Sigmoid colon (tissue), 7 donors: ENCODE results near the gene MMADHC. TPM values are rescaled to one million over a fixed set of nuclear protein-coding genes. Genes with fewer than 3 reads are reported as not detected.
A peak's percentile ranks its signal among the peaks of the same experiment; 100 is the strongest.

ENCODE experiments used
- DNase-seq: peaks from one replicate; pipeline ENCODE4 v3.0.0-alpha.2; 2019
- H3K27ac ChIP-seq, 4 donors: fragments of 200-600 bp; sonication (generic); one replicate each; pipeline ENCODE4 v1.5.1; 2016 to 2019; ENCODE audit warnings: mild to moderate bottlenecking in 1 of 4
- H3K27me3 ChIP-seq, 3 donors: fragments of 200-600 bp; sonication (generic); one replicate each; pipeline ENCODE4 v1.5.1; 2019; ENCODE audit warnings: mild to moderate bottlenecking in 1 of 3
- H3K36me3 ChIP-seq, 4 donors: fragments of 200-600 bp; sonication (generic); one replicate each; pipeline ENCODE4 v1.5.1; 2016 to 2019
- H3K4me1 ChIP-seq, 4 donors: fragments of 200-600 bp; sonication (generic); one replicate each; pipeline ENCODE4 v1.5.1; 2017 to 2019
- H3K4me3 ChIP-seq, 4 donors: fragments of 200-600 bp; sonication (generic); one replicate each; pipeline ENCODE4 v1.5.1; 2017 to 2019; ENCODE audit warnings: mild to moderate bottlenecking in 2 of 4, moderate library complexity in 1 of 4
- H3K9me3 ChIP-seq, 4 donors: fragments of 200-600 bp in 3 of 4; sonication (generic) in 3 of 4; one replicate each; pipeline versions ENCODE4 v1.5.1 to v1.6.1; 2013 to 2019
- EP300 ChIP-seq, 4 donors: sonication (generic); formaldehyde crosslinking; IDR thresholded peaks; one replicate each; pipeline ENCODE4 v1.6.1; 2017; ENCODE audit warnings: antibody characterized with exemption in 4 of 4
- POLR2A ChIP-seq, 2 donors: fragments of 450-650 bp; IDR thresholded peaks; one replicate each; pipeline ENCODE4 v1.6.1; 2016; ENCODE audit warnings: antibody characterized with exemption in 2 of 2, mild to moderate bottlenecking in 2 of 2, moderate library complexity in 2 of 2
- POLR2AphosphoS5 ChIP-seq, 4 donors: sonication (generic); formaldehyde crosslinking; IDR thresholded peaks; one replicate each; pipeline ENCODE4 v1.6.1; 2017; ENCODE audit warnings: antibody characterized with exemption in 4 of 4
- whole genome bisulfite sequencing, 2 donors: extraction: QIAGEN DNeasy Blood & Tissue Kit; methylation state at CpG; one replicate each; pipeline ENCODE4 v1.1.7; 2013; 5-methylcytosine and 5-hydroxymethylcytosine counted together
- intact Hi-C: fragments of 100-400 bp; cut with DNase I; formaldehyde crosslinking; loops from one replicate; pipeline ENCODE4 v1.15.1; 2023
- polyA plus RNA-seq, 3 donors: library from polyadenylated mRNA; stranded (reverse); fragments of 200-250 nt; gene quantifications; one replicate each; pipeline ENCODE4 v1.2.3, GENCODE V29; 2013
- total RNA-seq, 4 donors: library from RNA; depleted of rRNA; stranded (reverse); fragments of >200 nt; gene quantifications; one replicate each; pipeline ENCODE4 v1.1.0, GENCODE V29; 2016
- TF ChIP-seq, protein P1 (sequence below), 4 experiments: fragments of 450-650 bp in 3 of 4; fragments of 200-600 bp in 1 of 4; IDR thresholded peaks; one replicate each; pipeline ENCODE4 v1.5.1; 2016 to 2019; ENCODE audit warnings: antibody characterized with exemption in 4 of 4, mild to moderate bottlenecking in 3 of 4, moderate library complexity in 2 of 4
- donor health status: healthy with polysubstance abuse.
- donor health status: Bipolar disorder and iron deficiency.
- donor health status: healthy.

Gene MMADHC
- total and polyA plus RNA-seq, 7 donors = 71.6 to 175 (median 127) TPM

DNA sequence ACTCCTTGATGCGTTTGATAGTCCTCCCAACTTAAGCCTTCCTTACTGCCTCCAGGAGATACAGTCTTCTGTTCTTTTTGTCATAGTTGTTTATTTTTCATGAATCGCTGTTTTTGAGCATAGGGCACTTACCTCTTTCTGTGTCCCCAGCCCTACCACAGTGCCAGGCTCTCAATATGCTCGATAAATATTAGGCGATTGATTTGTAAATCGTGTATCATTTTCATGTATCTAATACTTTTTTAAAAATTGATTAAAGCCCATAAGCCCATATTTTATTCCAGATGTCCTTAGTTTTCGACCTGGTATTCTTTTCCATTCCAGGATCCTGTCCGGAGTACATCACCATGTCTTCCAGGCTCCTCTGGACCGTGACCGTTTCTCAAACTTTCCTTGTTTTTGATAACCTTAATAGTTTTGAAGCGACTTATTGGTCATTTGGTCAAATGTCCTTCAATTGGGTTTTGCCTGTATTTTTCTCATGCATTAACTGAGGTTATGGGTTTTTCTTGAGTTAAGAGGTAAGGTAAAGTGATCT lies 444 bp upstream of the MMADHC start:
- peaks cover 0 to 37% (median 26%) of the 10 kb centered on the region in 4 donors for H3K4me1 ChIP-seq
- 47 to 60% methylated on average over 10 of the region's 10 CpGs for WGBS, 2 donors
- H3K27me3 ChIP-seq = no peaks in the 10 kb centered on the region
- peaks cover 0 to 7% (median 0%) of the 10 kb centered on the region in 4 donors for H3K36me3 ChIP-seq
- TF ChIP-seq EP300 (IDR thresholded peaks at IDR 0.05) = no peak
- TF ChIP-seq, protein P1, sequence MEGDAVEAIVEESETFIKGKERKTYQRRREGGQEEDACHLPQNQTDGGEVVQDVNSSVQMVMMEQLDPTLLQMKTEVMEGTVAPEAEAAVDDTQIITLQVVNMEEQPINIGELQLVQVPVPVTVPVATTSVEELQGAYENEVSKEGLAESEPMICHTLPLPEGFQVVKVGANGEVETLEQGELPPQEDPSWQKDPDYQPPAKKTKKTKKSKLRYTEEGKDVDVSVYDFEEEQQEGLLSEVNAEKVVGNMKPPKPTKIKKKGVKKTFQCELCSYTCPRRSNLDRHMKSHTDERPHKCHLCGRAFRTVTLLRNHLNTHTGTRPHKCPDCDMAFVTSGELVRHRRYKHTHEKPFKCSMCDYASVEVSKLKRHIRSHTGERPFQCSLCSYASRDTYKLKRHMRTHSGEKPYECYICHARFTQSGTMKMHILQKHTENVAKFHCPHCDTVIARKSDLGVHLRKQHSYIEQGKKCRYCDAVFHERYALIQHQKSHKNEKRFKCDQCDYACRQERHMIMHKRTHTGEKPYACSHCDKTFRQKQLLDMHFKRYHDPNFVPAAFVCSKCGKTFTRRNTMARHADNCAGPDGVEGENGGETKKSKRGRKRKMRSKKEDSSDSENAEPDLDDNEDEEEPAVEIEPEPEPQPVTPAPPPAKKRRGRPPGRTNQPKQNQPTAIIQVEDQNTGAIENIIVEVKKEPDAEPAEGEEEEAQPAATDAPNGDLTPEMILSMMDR (IDR thresholded peaks at IDR 0.05) = no peak
- no peak for TF ChIP-seq POLR2A (IDR thresholded peaks at IDR 0.05)
- TF ChIP-seq POLR2AphosphoS5 (IDR thresholded peaks at IDR 0.05) = no peak
- no peaks in the 10 kb centered on the region for H3K9me3 ChIP-seq
- no peak for DNase-seq
- intact Hi-C loops = loop anchor here (5.0 to 10.0 kb wide), 2 partner anchors 579 to 943 kb away; partner anchors contain the start of gene EPC2
- H3K4me3 ChIP-seq = peak overlapping the region; percentile 74 to 82 (median 75)
- H3K27ac ChIP-seq = peak overlapping the region; percentile 87 to 95 (median 94)

DNA sequence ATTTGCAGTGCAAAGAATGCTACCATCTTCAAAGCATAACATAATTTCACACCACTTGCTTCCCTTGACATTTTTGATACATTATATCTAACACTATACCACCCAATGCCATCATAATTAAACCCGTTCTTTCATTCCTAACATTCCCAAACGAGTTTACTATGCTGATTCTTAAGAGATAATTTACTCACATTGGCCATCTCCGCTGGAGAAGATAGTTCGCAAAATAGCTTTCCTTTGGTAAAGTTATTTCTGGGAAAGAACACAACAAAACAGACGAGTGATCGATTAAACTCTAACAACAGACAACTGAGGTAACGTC lies 716 bp downstream of the MMADHC start:
- TF ChIP-seq, protein P1 (IDR thresholded peaks at IDR 0.05) = no peak
- TF ChIP-seq POLR2A (IDR thresholded peaks at IDR 0.05) = no peak
- no peak for TF ChIP-seq POLR2AphosphoS5 (IDR thresholded peaks at IDR 0.05)
- no peak for TF ChIP-seq EP300 (IDR thresholded peaks at IDR 0.05)
- Histone ChIP-seq H3K36me3 (peaks cover 0 to 19% (median 0%) of the 10 kb centered on the region in 4 donors), H3K27ac (peak overlapping the region; percentile 87 to 95 (median 94)), H3K4me1 (peaks cover 0 to 38% (median 27%) of the 10 kb centered on the region in 4 donors), H3K4me3 (peak overlapping the region; percentile 74 to 82 (median 75)), H3K27me3 (no peaks in the 10 kb centered on the region), H3K9me3 (no peaks in the 10 kb centered on the region)
- intact Hi-C loops = loop anchor here (5.0 to 10.0 kb wide), 2 partner anchors 580 to 942 kb away; partner anchors contain the start of gene EPC2
- 0 to 1% methylated on average over 7 of the region's 7 CpGs for WGBS, 2 donors
- DNase-seq = no peak

DNA sequence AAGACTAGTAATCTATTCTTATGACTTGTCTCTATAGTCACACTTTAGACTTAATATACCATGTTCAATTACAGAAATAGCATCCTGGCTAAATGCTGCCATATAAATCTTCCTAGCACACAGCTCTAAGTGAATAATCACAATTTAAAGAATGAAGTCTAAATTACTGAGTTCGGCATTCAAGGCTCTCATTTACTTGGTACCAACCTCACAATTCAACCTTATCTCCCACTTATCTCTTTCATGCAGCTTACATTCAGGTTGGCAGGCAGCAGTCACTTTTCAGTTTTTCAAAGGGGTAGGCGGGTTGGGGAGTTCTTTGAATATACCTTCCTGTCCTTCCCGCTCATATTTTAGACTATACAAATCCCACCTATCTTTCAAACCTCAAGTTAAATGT lies 1.5 kb downstream of the MMADHC start:
- 80 to 91% methylated on average over 3 of the region's 3 CpGs for WGBS, 2 donors
- peak overlapping the region; percentile 74 to 82 (median 75) for H3K4me3 ChIP-seq
- no peak overlapping the region for H3K27ac ChIP-seq
- H3K4me1 ChIP-seq = peaks cover 0 to 38% (median 27%) of the 10 kb centered on the region in 4 donors
- TF ChIP-seq, protein P1 (IDR thresholded peaks at IDR 0.05) = no peak
- no peak for TF ChIP-seq POLR2A (IDR thresholded peaks at IDR 0.05)
- TF ChIP-seq EP300 (IDR thresholded peaks at IDR 0.05) = no peak
- TF ChIP-seq POLR2AphosphoS5 (IDR thresholded peaks at IDR 0.05) = no peak
- intact Hi-C loops = loop anchor here (5.0 to 10.0 kb wide), 2 partner anchors 581 to 941 kb away; partner anchors contain the start of gene EPC2
- no peaks in the 10 kb centered on the region for H3K27me3 ChIP-seq
- peaks cover 0 to 27% (median 5%) of the 10 kb centered on the region in 4 donors for H3K36me3 ChIP-seq
- no peaks in the 10 kb centered on the region for H3K9me3 ChIP-seq
- DNase-seq = no peak

DNA sequence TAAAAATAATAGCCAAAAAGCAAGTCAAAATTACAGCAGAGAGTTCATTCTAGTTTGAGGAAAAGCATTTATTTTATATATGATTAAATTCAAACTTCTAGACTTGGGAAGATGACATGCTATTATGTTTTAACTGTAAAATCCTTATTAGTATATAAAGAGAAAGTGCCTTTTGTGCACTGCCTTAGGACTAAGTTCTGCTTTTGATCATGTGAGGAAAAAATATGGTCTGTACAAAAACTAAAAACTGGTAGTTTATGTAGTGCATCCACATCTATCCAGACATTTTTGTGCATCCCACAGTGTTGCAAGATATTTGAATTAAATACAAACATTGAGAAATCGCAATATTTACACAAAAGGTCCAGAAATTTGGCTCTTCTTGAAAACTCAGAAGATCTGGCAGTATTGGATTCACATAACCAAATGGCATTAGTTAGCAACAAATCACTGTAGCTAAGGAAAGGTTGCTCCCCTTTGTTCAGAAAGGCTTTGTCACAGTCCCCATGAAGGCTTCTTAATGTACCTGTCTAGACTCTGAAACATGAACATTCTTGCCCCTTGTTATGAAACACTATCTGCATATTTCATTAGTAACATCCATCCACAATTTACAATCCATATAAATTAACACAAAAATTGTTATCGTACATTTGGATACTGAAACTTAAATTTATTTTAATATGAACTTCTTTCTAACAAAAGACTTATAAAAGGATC lies 2.2 kb downstream of the MMADHC start:
- TF ChIP-seq POLR2AphosphoS5 (IDR thresholded peaks at IDR 0.05) (no peak), EP300 (IDR thresholded peaks at IDR 0.05) (no peak), POLR2A (IDR thresholded peaks at IDR 0.05) (no peak)
- peak overlapping the region in 2 of 4 donors; percentile 75 for H3K4me3 ChIP-seq
- peaks cover 0 to 43% (median 27%) of the 10 kb centered on the region in 4 donors for H3K4me1 ChIP-seq
- WGBS, 2 donors = 90 to 93% methylated on average over 2 of the region's 2 CpGs
- intact Hi-C loops = loop anchor here (5.0 to 10.0 kb wide), 2 partner anchors 582 to 941 kb away; partner anchors contain the start of gene EPC2
- no peaks in the 10 kb centered on the region for H3K27me3 ChIP-seq
- no peak overlapping the region for H3K27ac ChIP-seq
- H3K36me3 ChIP-seq = peaks cover 4 to 34% (median 8%) of the 10 kb centered on the region in 4 donors
- no peaks in the 10 kb centered on the region for H3K9me3 ChIP-seq
- no peak for DNase-seq
